ENCODE measurements around the gene CCL2. TPM values are rescaled to one million over a fixed set of nuclear protein-coding genes. Genes with fewer than 3 reads are reported as not detected.

The CCL2 gene
- total RNA-seq, 1 experiment from 2014 or later, result not detected

- no peak for TF ChIP-seq CTCF (IDR thresholded peaks at IDR 0.05 in 2 of 3, conservative IDR thresholded peaks at IDR 0.05 in 1 of 3; ENCODE audit: borderline replicate concordance in 1 of 3, insufficient read depth in 1 of 3, low read depth in 2 of 3, low read length in 2 of 3)
- TF ChIP-seq ZNF274 (IDR thresholded peaks at IDR 0.05; ENCODE audit: low read depth, low read length), result no peak
Measured at GRCh38 chr17:34299956-34300577, 45.0 kb downstream of the CCL2 start (continued).

- RAD21 ChIA-PET (ENCODE audit: low non-redundant PET in 1 of 2, low total read pairs in 2 of 2, uncharacterized antibody in 2 of 2, unreplicated experiment in 2 of 2), result no interaction called here
- Histone ChIP-seq H3K9me3 (ENCODE audit: control insufficient read depth in 1 of 2, insufficient read depth in 1 of 2, low read depth in 1 of 2, low read length in 2 of 2) (no peaks in the 10 kb centered on the region), H3K9ac (ENCODE audit: low read length) (no peak overlapping the region), H3K27ac (ENCODE audit: low read depth, low read length) (no peak overlapping the region), H2AFZ (ENCODE audit: low read depth, low read length, poor library complexity, severe bottlenecking) (no peak overlapping the region), H3K4me3 (replicated peaks in 1 of 2; ENCODE audit: low read depth in 1 of 2, low read length in 2 of 2) (no peak overlapping the region), H3K4me2 (ENCODE audit: low read length) (no peak overlapping the region), H3K9me2 (ENCODE audit: insufficient read depth) (no peaks in the 10 kb centered on the region), H3K36me3 (ENCODE audit: control insufficient read depth in 1 of 2, insufficient read depth in 2 of 2, low read length in 2 of 2) (no peaks in the 10 kb centered on the region), H3K79me2 (ENCODE audit: insufficient read depth, low read length) (no peaks in the 10 kb centered on the region), H3K27me3 (ENCODE audit: insufficient read depth, low read length) (no peaks in the 10 kb centered on the region), H3K4me1 (ENCODE audit: control insufficient read depth in 1 of 2, insufficient read depth in 2 of 2, low read length in 2 of 2) (no peaks in the 10 kb centered on the region), H4K20me1 (ENCODE audit: insufficient read depth) (no peaks in the 10 kb centered on the region)
- TF ChIP-seq POLR2A (IDR thresholded peaks at IDR 0.05; ENCODE audit: borderline replicate concordance, extremely low read depth, insufficient read depth, insufficient read length) (no peak), ZNF274 (IDR thresholded peaks at IDR 0.05; ENCODE audit: low read depth, low read length) (no peak), RAD21 (IDR thresholded peaks at IDR 0.05; ENCODE audit: low read depth) (no peak)
- intact Hi-C loops (cut with micrococcal nuclease), result no loop called here
- CTCF ChIA-PET, result no interaction called here
- POLR2A ChIA-PET, result no interaction called here
- DNase-seq (ENCODE audit: low read depth, low spot score) (no peak), ATAC-seq (no peak)
- no TSS peak for BruUV-seq (replicated peaks)
Measured at GRCh38 chr17:34300652-34301370, 45.7 kb downstream of the CCL2 start.

Data from HCT116 (cell line).